GM18868 (cell line): ENCODE measurements around the gene TGM3.

Source experiments
- ATAC-seq: cut with Tn5 transposase; IDR thresholded peaks from one replicate; pipeline ENCODE4 v1.9.1; 2021; ENCODE audit warnings: mild to moderate bottlenecking, moderate library complexity; ENCODE audit not compliant: unreplicated experiment

The TGM3 gene

GRCh38 chr20:2374346-2375125 is 78.7 kb downstream of the TGM3 start:
- ATAC-seq, result no peak

- no peak for ATAC-seq
Measured at GRCh38 chr20:2378893-2379292, 83.1 kb downstream of the TGM3 start.

GRCh38 chr20:2379511-2380229 is 83.9 kb downstream of the TGM3 start:
- no peak for ATAC-seq

- no peak for ATAC-seq
Measured at GRCh38 chr20:2380601-2381000, 84.8 kb downstream of the TGM3 start, which contains the start of gene TGM6. Gene TGM6, plus strand, starts transcription at chr20:2380901. Its CDS starts 68 bp downstream, at chr20:2380969.

- ATAC-seq, result no peak
Measured at GRCh38 chr20:2381303-2381702, 85.5 kb downstream of the TGM3 start.

GRCh38 chr20:2382833-2383232 is 87.0 kb downstream of the TGM3 start:
- no peak for ATAC-seq

- ATAC-seq, result no peak
Measured at GRCh38 chr20:2385026-2385425, 89.2 kb downstream of the TGM3 start.

GRCh38 chr20:2385496-2385895 is 89.7 kb downstream of the TGM3 start:
- no peak for ATAC-seq

GRCh38 chr20:2386516-2387179 is 90.8 kb downstream of the TGM3 start:
- no peak for ATAC-seq

- no peak for ATAC-seq
Measured at GRCh38 chr20:2387180-2387577, 91.4 kb downstream of the TGM3 start.

- no peak for ATAC-seq
Measured at GRCh38 chr20:2387580-2387979, 91.8 kb downstream of the TGM3 start.
